ENCODE measurements around the gene MYLK3. TPM values are rescaled to one million over a fixed set of nuclear protein-coding genes. Genes with fewer than 3 reads are reported as not detected.

Gene MYLK3
- total and polyA plus RNA-seq, 4 donors: 0.20 to 0.78 (median 0.58) TPM

- Histone ChIP-seq H3K27ac (ENCODE audit: low read depth in 1 of 2, low read length in 2 of 2) (no peak overlapping the region), H3K27me3 (ENCODE audit: control insufficient read depth in 1 of 2, insufficient read depth in 2 of 2, low read length in 1 of 2) (no peaks in the 10 kb centered on the region), H3K9me3 (ENCODE audit: control insufficient read depth, low read length) (no peaks in the 10 kb centered on the region), H3K4me1 (ENCODE audit: control insufficient read depth in 1 of 2, insufficient read depth in 2 of 2, low read length in 2 of 2) (no peaks in the 10 kb centered on the region), H3K36me3 (ENCODE audit: control insufficient read depth in 1 of 2, insufficient read depth in 2 of 2, low read length in 1 of 2) (no peaks in the 10 kb centered on the region), H3K4me3 (ENCODE audit: low read length in 2 of 2) (no peak overlapping the region)
- ATAC-seq (ENCODE audit: low FRiP score): no peak
- intact Hi-C loops (cut with DNase I): no loop called here
- DNase-seq: peak in 1 of 2 donors; percentile 65
- 77 to 78% methylated on average over 10 of the region's 10 CpGs for WGBS, 2 donors
Measured at GRCh38 chr16:46711106-46712058, 36.8 kb downstream of the MYLK3 start.

- Histone ChIP-seq H3K27me3 (ENCODE audit: control insufficient read depth in 1 of 2, insufficient read depth in 2 of 2, low read length in 1 of 2) (no peaks in the 10 kb centered on the region), H3K9me3 (ENCODE audit: control insufficient read depth, low read length) (no peaks in the 10 kb centered on the region), H3K36me3 (ENCODE audit: control insufficient read depth in 1 of 2, insufficient read depth in 2 of 2, low read length in 1 of 2) (no peaks in the 10 kb centered on the region), H3K27ac (ENCODE audit: low read depth in 1 of 2, low read length in 2 of 2) (no peak overlapping the region), H3K4me3 (ENCODE audit: low read length in 2 of 2) (no peak overlapping the region), H3K4me1 (ENCODE audit: control insufficient read depth in 1 of 2, insufficient read depth in 2 of 2, low read length in 2 of 2) (no peaks in the 10 kb centered on the region)
- intact Hi-C loops (cut with DNase I): no loop called here
- WGBS, 2 donors: 17 to 20% methylated on average over 3 of the region's 3 CpGs
- DNase-seq: no peak
- no peak for ATAC-seq (ENCODE audit: low FRiP score)
Measured at GRCh38 chr16:46709469-46710005, 38.6 kb downstream of the MYLK3 start.

GRCh38 chr16:46706642-46707041, 41.5 kb downstream of the MYLK3 start:
- H3K4me3 ChIP-seq (ENCODE audit: low read length in 2 of 2): no peak overlapping the region
- no peak overlapping the region for H3K27ac ChIP-seq (ENCODE audit: low read depth in 1 of 2, low read length in 2 of 2)
- H3K36me3 ChIP-seq (ENCODE audit: control insufficient read depth in 1 of 2, insufficient read depth in 2 of 2, low read length in 1 of 2): no peaks in the 10 kb centered on the region
- no peaks in the 10 kb centered on the region for H3K9me3 ChIP-seq (ENCODE audit: control insufficient read depth, low read length)
- no peaks in the 10 kb centered on the region for H3K4me1 ChIP-seq (ENCODE audit: control insufficient read depth in 1 of 2, insufficient read depth in 2 of 2, low read length in 2 of 2)
- DNase-seq (no peak), ATAC-seq (ENCODE audit: low FRiP score) (no peak)
- 0% methylated on average over 1 of the region's 1 CpG for WGBS, 2 donors
- intact Hi-C loops (cut with DNase I): no loop called here
- H3K27me3 ChIP-seq (ENCODE audit: control insufficient read depth in 1 of 2, insufficient read depth in 2 of 2, low read length in 1 of 2): no peaks in the 10 kb centered on the region

GRCh38 chr16:46702030-46702429, 46.1 kb downstream of the MYLK3 start:
- WGBS, 2 donors: 77 to 79% methylated on average over 2 of the region's 2 CpGs
- DNase-seq: no peak
- H3K36me3 ChIP-seq (ENCODE audit: control insufficient read depth in 1 of 2, insufficient read depth in 2 of 2, low read length in 1 of 2): no peaks in the 10 kb centered on the region

GRCh38 chr16:46701615-46702014, 46.5 kb downstream of the MYLK3 start:
- Histone ChIP-seq H3K9me3 (ENCODE audit: control insufficient read depth, low read length) (no peaks in the 10 kb centered on the region), H3K4me3 (ENCODE audit: low read length in 2 of 2) (no peak overlapping the region), H3K27ac (ENCODE audit: low read depth in 1 of 2, low read length in 2 of 2) (no peak overlapping the region), H3K4me1 (ENCODE audit: control insufficient read depth in 1 of 2, insufficient read depth in 2 of 2, low read length in 2 of 2) (no peaks in the 10 kb centered on the region), H3K36me3 (ENCODE audit: control insufficient read depth in 1 of 2, insufficient read depth in 2 of 2, low read length in 1 of 2) (no peaks in the 10 kb centered on the region), H3K27me3 (ENCODE audit: control insufficient read depth in 1 of 2, insufficient read depth in 2 of 2, low read length in 1 of 2) (no peaks in the 10 kb centered on the region)
- ATAC-seq (ENCODE audit: low FRiP score) (no peak), DNase-seq (no peak)
- WGBS, 2 donors: 85 to 91% methylated on average over 4 of the region's 4 CpGs
- intact Hi-C loops (cut with DNase I): no loop called here

More at GRCh38 chr16:46702030-46702429, 46.1 kb downstream of the MYLK3 start:
- Histone ChIP-seq H3K27ac (ENCODE audit: low read depth in 1 of 2, low read length in 2 of 2) (no peak overlapping the region), H3K4me1 (ENCODE audit: control insufficient read depth in 1 of 2, insufficient read depth in 2 of 2, low read length in 2 of 2) (no peaks in the 10 kb centered on the region), H3K27me3 (ENCODE audit: control insufficient read depth in 1 of 2, insufficient read depth in 2 of 2, low read length in 1 of 2) (no peaks in the 10 kb centered on the region), H3K4me3 (ENCODE audit: low read length in 2 of 2) (no peak overlapping the region), H3K9me3 (ENCODE audit: control insufficient read depth, low read length) (no peaks in the 10 kb centered on the region)
- intact Hi-C loops (cut with DNase I): no loop called here
- ATAC-seq (ENCODE audit: low FRiP score): no peak

GRCh38 chr16:46700048-46700447, 48.1 kb downstream of the MYLK3 start:
- no peaks in the 10 kb centered on the region for H3K27me3 ChIP-seq (ENCODE audit: control insufficient read depth in 1 of 2, insufficient read depth in 2 of 2, low read length in 1 of 2)
- H3K36me3 ChIP-seq (ENCODE audit: control insufficient read depth in 1 of 2, insufficient read depth in 2 of 2, low read length in 1 of 2): no peaks in the 10 kb centered on the region
- H3K9me3 ChIP-seq (ENCODE audit: control insufficient read depth, low read length): no peaks in the 10 kb centered on the region
- 95 to 98% methylated on average over 3 of the region's 3 CpGs for WGBS, 2 donors
- no peaks in the 10 kb centered on the region for H3K4me1 ChIP-seq (ENCODE audit: control insufficient read depth in 1 of 2, insufficient read depth in 2 of 2, low read length in 2 of 2)
- intact Hi-C loops (cut with DNase I): no loop called here
- DNase-seq: no peak
- H3K4me3 ChIP-seq (ENCODE audit: low read length in 2 of 2): no peak overlapping the region
- ATAC-seq (ENCODE audit: low FRiP score): no peak
- H3K27ac ChIP-seq (ENCODE audit: low read depth in 1 of 2, low read length in 2 of 2): no peak overlapping the region

GRCh38 chr16:46696957-46697356, 51.2 kb downstream of the MYLK3 start:
- 29 to 42% methylated on average over 3 of the region's 3 CpGs for WGBS, 2 donors
- Histone ChIP-seq H3K27ac (ENCODE audit: low read depth in 1 of 2, low read length in 2 of 2) (no peak overlapping the region), H3K9me3 (ENCODE audit: control insufficient read depth, low read length) (no peaks in the 10 kb centered on the region), H3K27me3 (ENCODE audit: control insufficient read depth in 1 of 2, insufficient read depth in 2 of 2, low read length in 1 of 2) (no peaks in the 10 kb centered on the region), H3K4me3 (ENCODE audit: low read length in 2 of 2) (no peak overlapping the region), H3K4me1 (ENCODE audit: control insufficient read depth in 1 of 2, insufficient read depth in 2 of 2, low read length in 2 of 2) (no peaks in the 10 kb centered on the region), H3K36me3 (ENCODE audit: control insufficient read depth in 1 of 2, insufficient read depth in 2 of 2, low read length in 1 of 2) (no peaks in the 10 kb centered on the region)
- ATAC-seq (ENCODE audit: low FRiP score) (no peak), DNase-seq (no peak)
- intact Hi-C loops (cut with DNase I): loop anchor here in 1 of 2 donors (10.0 kb wide), 1 partner anchor 128 kb away; no protein-coding TSS in a partner anchor

GRCh38 chr16:46695937-46696336, 52.2 kb downstream of the MYLK3 start:
- no peaks in the 10 kb centered on the region for H3K36me3 ChIP-seq (ENCODE audit: control insufficient read depth in 1 of 2, insufficient read depth in 2 of 2, low read length in 1 of 2)
- 95% methylated on average over 5 of the region's 5 CpGs for WGBS, 2 donors
- H3K4me3 ChIP-seq (ENCODE audit: low read length in 2 of 2): no peak overlapping the region
- DNase-seq: no peak
- H3K27me3 ChIP-seq (ENCODE audit: control insufficient read depth in 1 of 2, insufficient read depth in 2 of 2, low read length in 1 of 2): no peaks in the 10 kb centered on the region
- intact Hi-C loops (cut with DNase I): loop anchor here in 1 of 2 donors (10.0 kb wide), 1 partner anchor 129 kb away; no protein-coding TSS in a partner anchor
- H3K9me3 ChIP-seq (ENCODE audit: control insufficient read depth, low read length): no peaks in the 10 kb centered on the region
- no peak overlapping the region for H3K27ac ChIP-seq (ENCODE audit: low read depth in 1 of 2, low read length in 2 of 2)
- no peaks in the 10 kb centered on the region for H3K4me1 ChIP-seq (ENCODE audit: control insufficient read depth in 1 of 2, insufficient read depth in 2 of 2, low read length in 2 of 2)
- ATAC-seq (ENCODE audit: low FRiP score): no peak

Data from aorta (tissue), 5 donors.